SIG-M5 treated with dmso at 0.1 percent for 504 hours (cell line): ENCODE measurements around the gene RHBDD3.

Experiments
- DNase-seq: peaks from one replicate; lab custom pipeline; 2025; ENCODE audit not compliant: unreplicated experiment; lab: John Stamatoyannopoulos, UW

RHBDD3 gene

DNA sequence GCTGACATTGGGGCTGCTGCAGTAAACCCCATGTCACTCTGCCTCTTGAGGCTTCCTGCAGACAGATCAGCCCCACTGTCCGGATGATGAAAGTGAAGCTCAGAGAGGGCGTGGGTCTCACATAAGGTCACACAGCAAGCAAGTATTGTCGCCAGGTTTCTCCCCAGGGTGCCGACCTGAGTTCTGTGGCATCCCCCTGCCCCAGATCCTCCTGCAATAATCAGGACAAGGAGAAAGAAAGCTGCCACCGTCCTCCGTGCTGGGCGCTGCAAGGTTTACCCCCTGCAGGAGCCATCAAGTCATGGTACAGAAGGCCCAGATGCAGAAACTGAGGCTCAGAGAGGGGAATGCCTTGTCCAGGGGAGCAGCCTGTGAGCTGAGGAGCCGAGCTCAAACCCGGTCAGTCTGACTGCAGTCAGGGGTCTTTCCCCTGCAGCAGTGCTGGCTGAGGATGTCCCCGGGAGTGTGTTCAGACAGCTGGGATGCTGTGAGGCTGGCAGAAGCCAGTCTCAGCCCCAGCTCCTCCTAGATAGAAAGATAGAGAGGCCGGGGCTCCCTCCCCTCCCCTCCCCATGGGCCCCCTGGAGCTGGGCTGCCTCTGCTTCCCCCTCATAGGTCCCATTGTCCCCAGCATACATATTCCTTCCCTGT lies 48.9 kb downstream of the RHBDD3 start:
- no peak for DNase-seq

DNA sequence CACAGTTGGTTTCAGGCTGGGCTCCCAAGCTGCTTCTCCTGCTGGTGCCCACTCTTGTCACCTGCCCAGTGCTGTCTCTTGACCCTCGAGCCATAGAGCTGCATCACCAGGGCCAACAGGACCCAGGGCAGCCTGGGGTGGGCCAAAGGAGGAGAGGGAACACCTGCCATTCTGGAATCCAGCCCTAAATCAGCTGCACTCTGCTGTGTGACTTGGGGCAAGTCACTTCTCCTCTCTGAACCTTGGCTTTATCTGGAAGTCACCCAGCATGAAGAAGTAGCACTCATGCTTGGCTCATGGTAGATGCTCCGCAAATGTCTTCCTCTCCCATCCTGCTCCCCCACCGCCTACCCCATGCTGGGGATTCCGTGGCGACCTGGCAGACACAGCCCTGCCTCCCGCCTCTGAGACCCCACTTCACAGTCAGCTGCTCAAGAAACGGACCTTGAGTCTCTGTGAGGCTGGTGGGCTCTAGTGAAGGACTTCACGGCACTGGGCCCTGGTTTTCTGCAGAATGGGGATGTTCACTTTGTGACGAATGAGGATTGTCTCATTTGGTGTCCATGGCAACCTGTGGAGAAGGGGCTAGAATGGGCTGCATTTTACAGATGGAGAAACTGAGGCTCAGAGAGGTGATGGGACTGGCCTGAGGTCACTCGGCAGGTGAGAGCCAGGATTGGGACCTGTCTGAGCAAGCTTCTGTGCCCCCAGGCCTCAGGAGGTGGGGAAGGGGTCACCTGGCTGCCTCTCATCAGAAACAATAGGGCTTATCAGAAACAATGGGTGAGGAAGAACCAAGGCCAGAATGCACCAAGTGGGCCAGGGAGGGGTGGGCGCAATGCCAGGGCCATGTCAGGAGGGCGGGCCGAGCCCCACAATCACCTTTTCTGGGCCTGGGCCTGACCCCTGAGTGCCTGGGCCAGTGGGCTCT lies 49.7 kb downstream of the RHBDD3 start:
- no peak for DNase-seq

DNA sequence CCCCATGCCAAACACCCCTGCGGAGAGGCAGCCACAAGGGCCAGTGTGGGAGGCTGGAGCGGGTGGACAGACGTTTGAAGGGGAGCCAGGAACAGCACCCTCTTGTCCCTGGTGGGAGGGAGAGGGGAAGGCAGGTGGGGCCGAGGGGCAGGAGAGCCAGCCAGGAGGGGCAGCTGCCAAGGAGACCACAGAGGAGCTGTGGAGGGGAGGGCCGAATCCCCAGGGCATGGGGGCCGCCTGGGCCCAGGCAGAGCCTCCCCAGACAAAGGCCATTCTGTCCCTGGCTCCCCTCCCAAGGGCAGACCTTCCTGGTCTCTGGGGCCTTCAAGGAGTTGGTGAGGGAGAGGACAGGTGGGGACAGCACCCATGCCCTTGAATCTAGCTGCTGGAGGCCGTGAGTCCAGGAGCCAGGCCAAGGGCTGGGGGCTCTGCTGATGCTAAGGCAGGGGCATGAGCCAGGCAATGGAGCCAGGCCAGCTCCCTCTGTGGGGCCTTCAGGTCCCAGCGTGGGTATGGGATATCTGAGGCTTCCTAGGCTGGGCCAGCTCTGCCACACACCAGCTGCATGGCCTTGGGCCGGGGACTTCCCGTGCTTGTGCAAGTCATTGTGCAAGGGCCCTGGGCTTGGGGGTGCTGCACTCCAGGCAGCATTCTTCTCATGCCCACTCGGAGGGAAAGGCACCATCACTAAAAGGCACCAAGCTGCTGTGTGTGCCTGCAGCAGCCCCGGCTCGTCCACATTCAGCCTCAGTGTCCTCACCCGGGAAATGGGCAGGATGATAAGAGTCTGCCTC lies 50.7 kb downstream of the RHBDD3 start:
- peak; percentile 59 for DNase-seq

DNA sequence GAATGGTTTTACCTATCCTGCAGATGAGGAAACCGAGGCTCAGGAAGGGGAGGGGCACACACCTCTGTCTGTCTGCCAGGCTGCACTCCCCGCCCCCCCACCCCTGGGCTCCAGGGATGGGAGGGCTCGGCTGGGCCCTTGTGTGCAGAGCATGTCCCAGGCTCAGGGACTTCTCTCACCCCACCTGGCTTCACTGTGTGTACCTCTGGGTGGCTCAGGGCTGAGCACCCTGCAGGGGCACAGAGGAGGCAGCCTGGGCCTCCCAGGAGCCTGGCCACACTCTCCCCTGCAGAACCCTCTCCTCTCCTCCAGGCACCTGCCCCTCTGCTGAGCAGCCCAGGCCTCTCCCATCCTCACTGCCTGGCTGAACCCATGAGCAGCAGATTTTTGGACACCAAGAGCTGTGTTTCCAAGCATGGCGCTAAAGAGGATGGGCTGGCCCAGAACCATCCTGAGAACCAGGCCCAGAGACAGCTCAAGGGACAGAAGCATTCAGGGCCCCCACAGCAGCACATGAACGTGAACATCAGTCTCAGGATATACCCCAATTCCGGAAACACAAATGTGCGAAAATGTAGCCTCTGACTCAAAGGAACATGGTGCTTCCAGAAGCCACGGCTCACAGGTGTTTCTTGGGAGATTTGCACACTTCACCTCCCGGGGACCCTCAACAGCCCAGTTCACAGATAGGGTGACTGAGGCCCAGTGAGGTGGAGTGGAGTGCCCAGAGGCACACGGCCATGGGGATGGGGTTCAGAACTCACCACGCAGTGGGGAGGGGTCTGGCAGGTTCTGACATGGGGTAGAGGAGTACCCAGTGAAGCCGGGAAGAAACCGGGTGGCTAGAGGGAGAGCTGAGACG lies 51.5 kb downstream of the RHBDD3 start:
- DNase-seq: no peak

DNA sequence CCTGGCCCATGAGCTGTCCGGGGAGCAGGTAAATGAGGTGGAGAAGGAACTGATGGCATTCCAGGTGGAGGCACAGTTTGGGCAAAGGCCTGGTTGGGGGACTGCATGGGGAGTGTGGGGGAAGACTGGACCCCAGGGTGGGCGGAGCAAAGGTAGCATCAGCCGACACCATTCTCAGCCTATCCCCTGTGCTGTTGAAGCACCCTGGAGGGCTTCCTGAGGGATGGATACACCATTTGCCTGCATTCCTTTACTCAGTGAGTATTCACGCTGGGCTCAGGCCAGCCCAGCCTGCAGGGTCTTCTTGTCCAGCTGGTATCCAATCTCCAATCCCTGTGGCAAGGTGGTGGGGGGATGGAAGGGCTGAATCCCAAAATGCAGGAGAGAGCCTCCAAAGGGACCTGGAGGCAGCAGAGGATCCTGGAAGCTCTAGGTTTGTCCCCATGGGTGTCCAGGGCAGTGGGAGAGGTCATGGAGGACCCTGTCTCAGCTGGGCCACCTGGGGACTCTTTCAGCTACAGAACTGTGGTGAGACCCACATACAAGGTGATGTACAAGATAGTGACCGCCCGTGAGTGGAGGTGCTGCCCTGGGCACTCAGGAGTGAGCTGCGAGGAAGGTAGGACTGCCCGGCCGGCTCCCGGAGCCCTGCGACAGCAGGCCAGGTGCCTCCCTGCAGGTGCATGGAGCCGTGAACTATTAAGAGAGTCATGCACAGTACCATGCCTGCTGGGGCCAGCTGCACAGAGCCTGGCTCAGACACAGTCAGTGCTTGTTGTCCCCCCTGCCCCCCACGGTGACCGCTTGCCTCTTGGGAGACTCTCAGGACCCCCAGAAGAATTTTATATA lies 52.5 kb downstream of the RHBDD3 start:
- no peak for DNase-seq

DNA sequence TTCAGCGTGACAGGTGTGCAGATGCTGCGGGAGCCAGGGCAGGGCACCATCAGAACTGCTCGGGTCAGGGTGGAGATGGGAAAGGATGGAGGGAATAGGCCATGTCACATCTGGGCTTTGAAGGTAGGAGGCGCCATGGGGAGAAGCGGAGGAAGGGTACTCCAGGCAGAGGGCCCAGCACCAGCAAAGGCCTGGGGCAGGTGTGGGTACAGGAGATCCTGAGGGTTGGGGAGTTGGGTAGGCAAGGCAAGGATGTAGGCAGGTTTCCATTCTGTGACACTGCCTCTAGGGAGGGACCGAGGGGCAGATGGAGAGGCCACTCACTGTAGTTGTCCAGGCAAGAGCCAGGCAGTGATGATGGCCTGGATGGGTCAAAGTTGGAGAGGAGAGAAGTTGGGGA lies 53.5 kb downstream of the RHBDD3 start:
- DNase-seq: no peak

DNA sequence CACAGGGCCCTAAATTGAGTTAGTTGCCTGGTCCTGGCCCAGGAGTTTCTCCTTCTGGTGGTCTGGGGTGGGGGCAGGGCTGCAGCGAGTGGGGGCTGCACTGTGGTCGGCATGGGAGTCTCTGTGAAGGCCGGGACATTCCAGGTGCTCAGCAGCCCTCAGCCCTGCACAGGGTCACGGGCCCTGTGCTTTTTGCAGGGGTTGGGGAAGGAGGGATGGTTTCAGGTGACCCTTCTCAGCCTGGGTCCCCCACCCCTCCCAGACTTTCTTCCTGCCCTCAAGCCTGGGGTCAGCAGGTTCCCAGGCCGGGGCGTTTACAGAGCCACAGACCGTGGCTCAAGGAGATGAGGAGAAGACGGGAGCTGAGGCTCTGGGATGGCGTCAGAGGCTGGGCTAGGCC lies 54.3 kb downstream of the RHBDD3 start:
- DNase-seq: no peak

DNA sequence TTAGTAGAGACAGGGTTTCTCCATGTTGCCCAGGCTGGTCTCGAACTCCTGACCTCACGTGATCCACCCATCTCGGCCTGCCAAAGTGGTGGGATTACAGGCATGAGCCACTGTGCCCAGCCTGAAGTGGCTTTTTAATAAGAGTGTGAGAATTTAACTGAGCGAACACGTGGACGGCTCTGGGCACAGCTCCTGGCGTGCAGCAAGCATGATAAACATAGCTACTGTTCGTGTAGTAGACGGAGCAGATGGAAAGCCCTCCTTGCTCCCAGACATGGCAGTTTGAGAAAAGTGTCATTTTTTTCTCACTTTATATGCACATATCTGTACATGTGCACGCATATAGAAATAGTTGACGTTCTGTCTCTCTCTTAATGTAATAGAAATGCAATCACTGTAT lies 55.0 kb downstream of the RHBDD3 start:
- DNase-seq: no peak

DNA sequence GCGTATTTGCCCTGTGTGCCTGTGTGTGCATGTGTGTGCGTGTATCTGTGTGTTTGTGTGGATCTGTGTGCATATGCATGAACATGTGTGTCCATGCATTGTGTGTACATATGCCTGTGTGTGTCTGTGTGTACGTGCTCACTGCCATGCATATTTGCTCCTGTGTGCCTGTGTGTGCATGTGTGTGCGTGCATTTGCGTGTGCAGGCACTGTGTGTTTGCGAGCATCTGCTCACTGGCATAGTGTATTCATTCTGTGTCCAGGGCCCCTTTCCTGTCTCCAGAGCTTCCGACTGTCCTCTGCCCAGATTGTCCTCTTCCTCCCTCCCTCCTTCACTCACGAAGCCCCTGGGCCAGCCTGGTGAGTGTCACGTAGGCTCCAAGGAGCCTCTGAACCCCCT lies 56.3 kb downstream of the RHBDD3 start:
- DNase-seq: no peak

DNA sequence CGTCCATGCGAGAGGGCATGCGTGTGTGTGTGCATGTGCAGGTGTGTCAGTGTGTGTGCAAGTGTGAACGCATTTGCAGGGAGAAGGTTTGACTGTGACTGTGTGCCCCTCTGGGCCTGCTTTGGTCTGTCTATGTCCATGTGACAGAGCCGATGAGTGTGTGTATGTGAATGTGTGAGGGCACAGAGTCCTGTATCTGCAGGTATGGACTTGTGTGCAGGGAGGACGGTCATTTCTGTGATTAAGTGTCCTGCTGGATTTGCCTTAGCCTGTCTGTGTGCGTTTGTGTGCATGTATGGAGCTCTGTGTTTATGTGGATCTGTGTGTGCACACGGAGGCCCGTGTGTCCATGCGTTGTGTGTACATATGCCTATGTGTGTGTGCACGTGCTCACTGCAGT lies 56.7 kb downstream of the RHBDD3 start:
- no peak for DNase-seq
